ENCODE data around the gene GADD45A.

The GADD45A gene

DNA sequence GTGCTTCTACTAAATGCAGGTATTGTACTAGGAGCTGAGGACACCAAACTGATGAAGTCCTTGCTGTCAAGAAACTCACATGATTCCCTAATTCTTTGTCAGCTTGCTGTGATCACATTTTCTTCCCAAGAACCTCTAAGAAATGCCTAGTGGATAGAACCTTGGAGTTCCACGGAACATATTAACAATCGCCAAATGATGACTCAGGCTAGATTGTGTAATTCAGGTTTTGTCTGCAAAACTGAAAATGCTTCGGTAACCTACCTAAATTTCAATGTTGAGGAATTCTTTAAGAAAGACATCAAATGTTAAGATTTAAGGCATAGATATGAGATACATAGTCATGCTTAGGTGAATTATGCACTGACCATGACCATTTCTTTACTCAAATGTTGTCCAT lies 1.7 kb upstream of the GADD45A start:
- Histone ChIP-seq H3K79me2 (ENCODE audit: low read length) (peaks cover 26% of the 10 kb centered on the region), H4K20me1 (ENCODE audit: insufficient read depth, low read length) (no peaks in the 10 kb centered on the region), H3K4me2 (ENCODE audit: low read depth, low read length) (no peak overlapping the region), H3K9ac (ENCODE audit: low read length) (no peak overlapping the region), H3F3A (ENCODE audit: insufficient read depth, low read length) (peaks cover 22% of the 10 kb centered on the region), H3K4me1 (ENCODE audit: low read length) (peaks cover 11% of the 10 kb centered on the region; the same call in 1 of the 2 replicates), H3K9me2 (replicated peaks; ENCODE audit: insufficient read depth, low read length) (no peaks in the 10 kb centered on the region), H3K27me3 (replicated peaks; ENCODE audit: insufficient read depth, low read length) (no peaks in the 10 kb centered on the region), H3K4me3 (ENCODE audit: low read length) (no peak overlapping the region), H2AFZ (ENCODE audit: low read length) (no peak overlapping the region), H3K36me3 (replicated peaks; ENCODE audit: insufficient read depth, low read length) (no peaks in the 10 kb centered on the region; the same call in 1 of the 2 replicates), H3K9me3 (replicated peaks; ENCODE audit: insufficient read depth, low read length) (no peaks in the 10 kb centered on the region), H3K27ac (ENCODE audit: low read length) (no peak overlapping the region)
- DNase-seq: no peak
- no peak for TF ChIP-seq EZH2phosphoT487 (IDR thresholded peaks at IDR 0.05; ENCODE audit: low read length)
- TF ChIP-seq CTCF (IDR thresholded peaks at IDR 0.05; ENCODE audit: low read length): no peak
- TF ChIP-seq EZH2 (optimal IDR thresholded peaks at IDR 0.05; ENCODE audit: low read depth, low read length): no peak

DNA sequence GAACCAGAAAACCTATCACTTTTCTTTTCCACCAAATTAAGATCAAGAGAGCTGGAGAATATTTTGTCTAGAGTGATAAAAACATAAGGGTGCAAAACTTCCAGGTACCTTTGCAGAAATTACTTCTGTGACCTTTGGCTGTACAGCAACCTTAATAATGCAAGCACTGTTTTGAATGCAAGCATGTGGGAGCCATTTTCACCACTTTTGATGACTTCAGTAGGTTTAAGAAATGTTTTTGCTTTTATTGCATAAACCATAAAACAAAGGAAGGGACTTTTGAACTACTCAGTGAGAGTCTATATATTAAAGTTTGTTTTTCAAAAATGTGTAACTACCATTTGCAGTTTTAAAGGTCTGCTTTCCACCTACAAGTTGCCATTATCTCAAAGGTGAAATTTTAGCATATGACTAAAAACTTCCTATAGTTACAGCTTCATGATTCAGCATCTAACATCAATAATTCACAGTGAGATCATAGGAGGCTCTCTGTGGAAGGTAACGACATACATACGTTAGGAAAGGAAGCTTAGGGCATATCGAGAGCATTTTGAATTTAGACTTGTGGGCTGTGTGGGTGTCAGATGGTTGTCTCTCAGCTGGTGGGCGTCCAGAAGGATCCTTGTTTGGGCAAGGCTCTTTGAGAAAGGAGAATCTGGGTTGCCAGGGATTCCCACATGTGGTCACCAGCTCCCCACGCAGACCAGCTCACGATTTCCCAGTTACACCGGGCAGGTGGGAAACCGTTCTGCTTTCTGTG lies 1.1 kb upstream of the GADD45A start:
- Histone ChIP-seq H3F3A (ENCODE audit: insufficient read depth, low read length) (peaks cover 26% of the 10 kb centered on the region), H3K79me2 (ENCODE audit: low read length) (peaks cover 26% of the 10 kb centered on the region), H4K20me1 (ENCODE audit: insufficient read depth, low read length) (no peaks in the 10 kb centered on the region), H3K27ac (ENCODE audit: low read length) (no peak overlapping the region), H3K36me3 (replicated peaks; ENCODE audit: insufficient read depth, low read length) (no peaks in the 10 kb centered on the region; the same call in 1 of the 2 replicates), H2AFZ (ENCODE audit: low read length) (peak overlapping the region; percentile 81), H3K4me1 (ENCODE audit: low read length) (peaks cover 11% of the 10 kb centered on the region; the same call in 1 of the 2 replicates), H3K9me3 (replicated peaks; ENCODE audit: insufficient read depth, low read length) (no peaks in the 10 kb centered on the region), H3K4me2 (ENCODE audit: low read depth, low read length) (peak overlapping the region; percentile 81), H3K9me2 (replicated peaks; ENCODE audit: insufficient read depth, low read length) (no peaks in the 10 kb centered on the region), H3K4me3 (ENCODE audit: low read length) (peak overlapping the region; percentile 57), H3K27me3 (replicated peaks; ENCODE audit: insufficient read depth, low read length) (no peaks in the 10 kb centered on the region), H3K9ac (ENCODE audit: low read length) (peak overlapping the region; percentile 11; the same call in 1 of the 2 replicates)
- DNase-seq: no peak
- TF ChIP-seq CTCF (IDR thresholded peaks at IDR 0.05; ENCODE audit: low read length) (no peak), EZH2phosphoT487 (IDR thresholded peaks at IDR 0.05; ENCODE audit: low read length) (no peak), EZH2 (optimal IDR thresholded peaks at IDR 0.05; ENCODE audit: low read depth, low read length) (no peak)

DNA sequence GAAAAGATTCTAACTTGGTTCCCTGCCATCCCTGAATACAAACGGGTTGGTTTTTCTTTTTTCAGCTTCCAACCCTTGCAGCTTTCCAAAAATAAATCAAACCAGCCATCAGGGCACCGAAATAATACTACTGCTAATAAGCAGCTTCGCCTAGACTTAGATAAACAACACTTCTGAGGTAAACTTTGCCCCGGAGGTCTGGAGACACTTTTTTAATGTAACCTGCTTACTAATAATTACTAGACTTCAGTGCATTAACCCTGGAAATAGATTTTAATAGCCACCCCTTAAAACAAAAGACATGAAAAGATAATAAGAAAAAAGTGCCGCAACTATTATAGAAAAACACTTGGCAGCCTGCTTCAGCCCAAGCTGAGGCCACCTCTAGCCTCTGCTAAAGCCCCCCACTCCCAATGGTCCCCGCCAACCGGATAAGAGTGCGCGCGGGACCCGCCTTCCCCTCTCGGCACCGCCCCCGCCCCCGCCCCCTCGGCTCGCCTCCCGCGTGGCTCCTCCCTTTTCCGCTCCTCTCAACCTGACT lies 405 bp upstream of the GADD45A start:
- H3K27ac ChIP-seq (ENCODE audit: low read length): no peak overlapping the region
- no peaks in the 10 kb centered on the region for H3K9me2 ChIP-seq (replicated peaks; ENCODE audit: insufficient read depth, low read length)
- no peaks in the 10 kb centered on the region for H3K27me3 ChIP-seq (replicated peaks; ENCODE audit: insufficient read depth, low read length)
- H3K79me2 ChIP-seq (ENCODE audit: low read length): peaks cover 26% of the 10 kb centered on the region
- H2AFZ ChIP-seq (ENCODE audit: low read length): peak overlapping the region; percentile 81
- H4K20me1 ChIP-seq (ENCODE audit: insufficient read depth, low read length): no peaks in the 10 kb centered on the region
- H3K4me2 ChIP-seq (ENCODE audit: low read depth, low read length): peak overlapping the region; percentile 81
- peak overlapping the region; percentile 57 for H3K4me3 ChIP-seq (ENCODE audit: low read length)
- H3K36me3 ChIP-seq (replicated peaks; ENCODE audit: insufficient read depth, low read length): no peaks in the 10 kb centered on the region; the same call in 1 of the 2 replicates
- H3K4me1 ChIP-seq (ENCODE audit: low read length): peaks cover 11% of the 10 kb centered on the region; the same call in 1 of the 2 replicates
- H3K9me3 ChIP-seq (replicated peaks; ENCODE audit: insufficient read depth, low read length): no peaks in the 10 kb centered on the region
- no peak for TF ChIP-seq CTCF (IDR thresholded peaks at IDR 0.05; ENCODE audit: low read length)
- no peak for TF ChIP-seq EZH2phosphoT487 (IDR thresholded peaks at IDR 0.05; ENCODE audit: low read length)
- no peak for TF ChIP-seq EZH2 (optimal IDR thresholded peaks at IDR 0.05; ENCODE audit: low read depth, low read length)
- H3K9ac ChIP-seq (ENCODE audit: low read length): peak overlapping the region; percentile 11; the same call in 1 of the 2 replicates
- no peak for DNase-seq
- H3F3A ChIP-seq (ENCODE audit: insufficient read depth, low read length): peaks cover 29% of the 10 kb centered on the region
